ENCODE data around the gene ACADSB. TPM values are rescaled to one million over a fixed set of nuclear protein-coding genes. Genes with fewer than 3 reads are reported as not detected.

Gene ACADSB
- total RNA-seq, 1 donor from 2014 or later, result 9.9 TPM

DNA sequence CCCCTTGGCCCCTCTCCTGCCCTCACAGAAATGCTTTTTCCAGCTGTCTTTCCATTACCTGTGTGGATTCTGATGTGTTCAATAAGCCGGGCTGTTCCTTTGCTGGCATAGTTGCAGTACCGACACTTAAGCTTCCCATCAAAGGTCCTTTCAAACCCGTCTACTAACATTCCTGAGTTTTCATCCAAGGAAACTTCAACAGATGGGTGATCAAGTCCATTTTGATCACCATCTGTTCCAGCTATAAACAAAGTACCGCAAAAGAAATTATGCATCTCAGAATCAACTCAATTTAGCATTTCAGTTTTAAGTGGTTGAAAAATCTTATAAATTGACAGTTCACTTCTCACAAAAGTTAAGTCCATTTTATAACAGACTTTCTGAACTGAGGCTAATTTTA, 12.9 kb upstream of the ACADSB start:
- DNase-seq, result no peak
- H3K4me3 Mint-ChIP-seq (ENCODE audit: unreplicated experiment), result no peak overlapping the region
- no peaks in the 10 kb centered on the region for H3K9me3 Mint-ChIP-seq (ENCODE audit: unreplicated experiment)
- H3K27ac Mint-ChIP-seq (ENCODE audit: unreplicated experiment), result no peak overlapping the region
- H3K4me1 Mint-ChIP-seq (ENCODE audit: low read depth, unreplicated experiment), result peaks cover 5% of the 10 kb centered on the region
- TF ChIP-seq, protein P1, sequence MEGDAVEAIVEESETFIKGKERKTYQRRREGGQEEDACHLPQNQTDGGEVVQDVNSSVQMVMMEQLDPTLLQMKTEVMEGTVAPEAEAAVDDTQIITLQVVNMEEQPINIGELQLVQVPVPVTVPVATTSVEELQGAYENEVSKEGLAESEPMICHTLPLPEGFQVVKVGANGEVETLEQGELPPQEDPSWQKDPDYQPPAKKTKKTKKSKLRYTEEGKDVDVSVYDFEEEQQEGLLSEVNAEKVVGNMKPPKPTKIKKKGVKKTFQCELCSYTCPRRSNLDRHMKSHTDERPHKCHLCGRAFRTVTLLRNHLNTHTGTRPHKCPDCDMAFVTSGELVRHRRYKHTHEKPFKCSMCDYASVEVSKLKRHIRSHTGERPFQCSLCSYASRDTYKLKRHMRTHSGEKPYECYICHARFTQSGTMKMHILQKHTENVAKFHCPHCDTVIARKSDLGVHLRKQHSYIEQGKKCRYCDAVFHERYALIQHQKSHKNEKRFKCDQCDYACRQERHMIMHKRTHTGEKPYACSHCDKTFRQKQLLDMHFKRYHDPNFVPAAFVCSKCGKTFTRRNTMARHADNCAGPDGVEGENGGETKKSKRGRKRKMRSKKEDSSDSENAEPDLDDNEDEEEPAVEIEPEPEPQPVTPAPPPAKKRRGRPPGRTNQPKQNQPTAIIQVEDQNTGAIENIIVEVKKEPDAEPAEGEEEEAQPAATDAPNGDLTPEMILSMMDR (IDR thresholded peaks at IDR 0.05; ENCODE audit: partially characterized antibody, unreplicated experiment), result no peak
- H3K27me3 Mint-ChIP-seq (ENCODE audit: unreplicated experiment), result no peaks in the 10 kb centered on the region
- no peaks in the 10 kb centered on the region for H3K36me3 Mint-ChIP-seq (ENCODE audit: unreplicated experiment)

DNA sequence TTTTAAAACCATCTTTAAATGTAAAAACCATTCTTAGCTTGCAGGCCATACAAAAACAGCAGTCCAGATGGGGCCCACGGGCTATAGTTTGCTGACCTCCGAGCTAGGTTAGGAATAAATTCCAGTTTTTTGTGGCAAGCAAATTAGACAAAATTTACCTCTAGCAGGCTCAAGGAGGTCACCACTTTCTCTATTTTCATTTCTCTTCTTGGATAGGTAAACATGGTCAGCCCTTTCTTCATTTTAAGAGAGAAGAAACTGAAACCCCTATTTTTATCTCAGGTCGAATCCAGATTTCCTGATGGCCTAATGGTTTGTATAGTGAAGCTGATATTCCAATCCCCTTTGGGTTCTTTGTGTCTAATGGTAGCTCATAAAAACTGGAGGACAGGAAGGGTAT, 10.9 kb upstream of the ACADSB start:
- no peak for DNase-seq
- Mint-ChIP-seq H3K27me3 (ENCODE audit: unreplicated experiment) (no peaks in the 10 kb centered on the region), H3K4me1 (ENCODE audit: low read depth, unreplicated experiment) (peaks cover 5% of the 10 kb centered on the region), H3K4me3 (ENCODE audit: unreplicated experiment) (no peak overlapping the region), H3K36me3 (ENCODE audit: unreplicated experiment) (no peaks in the 10 kb centered on the region), H3K9me3 (ENCODE audit: unreplicated experiment) (no peaks in the 10 kb centered on the region), H3K27ac (ENCODE audit: unreplicated experiment) (no peak overlapping the region)
- TF ChIP-seq, protein P1 (IDR thresholded peaks at IDR 0.05; ENCODE audit: partially characterized antibody, unreplicated experiment), result no peak

DNA sequence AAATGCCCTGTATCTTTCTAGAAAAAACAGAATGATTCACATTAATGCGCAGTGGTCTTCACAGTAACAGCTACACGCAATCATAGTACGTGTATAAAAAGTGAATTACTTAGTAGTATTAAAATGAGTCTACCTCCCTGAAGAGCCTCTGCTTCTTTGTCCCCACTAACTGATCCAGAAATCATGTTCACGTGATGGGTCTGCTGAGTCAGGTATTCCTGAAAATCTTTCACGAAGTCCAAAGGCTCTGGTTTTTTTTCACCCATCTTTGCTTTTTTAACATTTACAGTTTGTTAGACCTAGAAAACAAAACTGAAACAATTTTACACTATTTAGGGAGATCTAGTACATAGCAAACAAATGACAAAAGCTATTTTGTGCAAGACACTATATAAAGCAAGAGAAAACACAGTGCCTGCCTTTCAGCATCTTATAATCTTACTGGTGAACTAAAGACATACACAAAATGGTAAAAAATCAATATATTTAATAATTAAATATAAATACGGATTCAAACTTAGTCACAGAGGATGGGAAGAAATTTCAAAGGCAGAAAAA, 10.4 kb upstream of the ACADSB start:
- Mint-ChIP-seq H3K4me1 (ENCODE audit: low read depth, unreplicated experiment) (peaks cover 5% of the 10 kb centered on the region), H3K36me3 (ENCODE audit: unreplicated experiment) (no peaks in the 10 kb centered on the region), H3K9me3 (ENCODE audit: unreplicated experiment) (no peaks in the 10 kb centered on the region), H3K4me3 (ENCODE audit: unreplicated experiment) (no peak overlapping the region), H3K27me3 (ENCODE audit: unreplicated experiment) (no peaks in the 10 kb centered on the region), H3K27ac (ENCODE audit: unreplicated experiment) (no peak overlapping the region)
- no peak for DNase-seq
- TF ChIP-seq, protein P1 (IDR thresholded peaks at IDR 0.05; ENCODE audit: partially characterized antibody, unreplicated experiment), result no peak

DNA sequence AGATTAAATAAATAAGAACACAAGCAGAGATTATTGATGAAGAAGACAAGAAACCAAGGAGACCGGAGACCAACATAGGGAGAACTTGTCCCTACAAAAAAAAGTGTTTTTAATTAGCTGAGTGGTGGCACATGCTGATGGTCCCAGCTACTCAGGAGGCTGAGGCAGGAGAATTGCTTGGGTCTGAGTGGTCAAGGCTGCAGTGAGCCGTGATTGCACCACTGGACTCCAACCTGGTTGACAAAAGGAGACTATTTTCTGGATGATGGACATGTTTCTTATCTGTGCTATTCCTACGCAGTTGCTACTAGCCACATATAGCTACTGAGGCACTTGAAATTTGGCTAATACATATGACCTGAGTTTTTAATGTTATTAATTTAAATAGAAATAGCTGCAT, 9.9 kb upstream of the ACADSB start:
- Mint-ChIP-seq H3K27ac (ENCODE audit: unreplicated experiment) (no peak overlapping the region), H3K27me3 (ENCODE audit: unreplicated experiment) (no peaks in the 10 kb centered on the region), H3K36me3 (ENCODE audit: unreplicated experiment) (no peaks in the 10 kb centered on the region), H3K4me3 (ENCODE audit: unreplicated experiment) (no peak overlapping the region), H3K4me1 (ENCODE audit: low read depth, unreplicated experiment) (peaks cover 5% of the 10 kb centered on the region), H3K9me3 (ENCODE audit: unreplicated experiment) (no peaks in the 10 kb centered on the region)
- TF ChIP-seq, protein P1 (IDR thresholded peaks at IDR 0.05; ENCODE audit: partially characterized antibody, unreplicated experiment), result no peak
- no peak for DNase-seq

DNA sequence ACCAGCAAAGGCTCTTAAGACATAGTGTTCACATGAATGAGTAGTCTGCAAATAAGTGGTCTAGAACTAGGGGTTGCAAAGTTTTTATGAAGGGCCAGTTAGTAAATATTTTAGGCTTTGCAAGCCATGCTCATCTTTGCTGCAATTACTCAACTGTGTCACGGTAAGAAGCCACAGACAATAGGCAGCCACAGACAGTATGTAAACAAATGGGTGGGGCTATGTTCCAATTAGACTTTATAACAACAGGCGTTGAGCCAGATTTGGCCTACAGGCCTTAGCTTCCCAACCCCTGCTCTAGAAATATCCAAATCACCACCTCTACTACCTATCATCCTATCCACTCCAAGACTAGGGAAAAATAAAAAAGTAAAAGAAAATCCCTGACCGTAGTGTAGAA, 9.5 kb upstream of the ACADSB start:
- no peaks in the 10 kb centered on the region for H3K9me3 Mint-ChIP-seq (ENCODE audit: unreplicated experiment)
- TF ChIP-seq, protein P1 (IDR thresholded peaks at IDR 0.05; ENCODE audit: partially characterized antibody, unreplicated experiment), result no peak
- no peak overlapping the region for H3K4me3 Mint-ChIP-seq (ENCODE audit: unreplicated experiment)
- no peaks in the 10 kb centered on the region for H3K36me3 Mint-ChIP-seq (ENCODE audit: unreplicated experiment)
- no peaks in the 10 kb centered on the region for H3K27me3 Mint-ChIP-seq (ENCODE audit: unreplicated experiment)
- no peak overlapping the region for H3K27ac Mint-ChIP-seq (ENCODE audit: unreplicated experiment)
- DNase-seq, result no peak
- H3K4me1 Mint-ChIP-seq (ENCODE audit: low read depth, unreplicated experiment), result peaks cover 5% of the 10 kb centered on the region
